ENCODE results near the gene SAMD11. TPM values are rescaled to one million over a fixed set of nuclear protein-coding genes. Genes with fewer than 3 reads are reported as not detected.

Gene SAMD11
- total and polyA plus RNA-seq, 2 of the 8 experiments (the other 6 are each of a cell fraction or from before 2014, with no cell fraction given): 0.18 to 0.30 TPM

DNA sequence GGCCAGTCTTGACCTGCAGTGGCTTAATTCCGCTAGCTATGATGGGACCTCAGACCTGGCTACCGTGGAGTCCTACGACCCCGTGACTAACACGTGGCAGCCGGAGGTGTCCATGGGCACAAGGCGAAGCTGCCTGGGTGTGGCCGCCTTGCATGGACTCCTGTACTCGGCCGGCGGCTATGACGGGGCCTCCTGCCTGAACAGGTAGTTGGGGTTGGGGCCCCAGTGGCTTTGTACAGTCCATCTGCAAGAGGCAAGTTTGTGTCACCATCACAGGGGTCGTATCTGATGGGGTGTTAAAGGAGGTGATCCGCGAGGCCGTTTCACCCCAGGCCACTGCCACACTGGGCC lies 39.6 kb downstream of the SAMD11 start (continued):
- TF ChIP-seq, protein P1, sequence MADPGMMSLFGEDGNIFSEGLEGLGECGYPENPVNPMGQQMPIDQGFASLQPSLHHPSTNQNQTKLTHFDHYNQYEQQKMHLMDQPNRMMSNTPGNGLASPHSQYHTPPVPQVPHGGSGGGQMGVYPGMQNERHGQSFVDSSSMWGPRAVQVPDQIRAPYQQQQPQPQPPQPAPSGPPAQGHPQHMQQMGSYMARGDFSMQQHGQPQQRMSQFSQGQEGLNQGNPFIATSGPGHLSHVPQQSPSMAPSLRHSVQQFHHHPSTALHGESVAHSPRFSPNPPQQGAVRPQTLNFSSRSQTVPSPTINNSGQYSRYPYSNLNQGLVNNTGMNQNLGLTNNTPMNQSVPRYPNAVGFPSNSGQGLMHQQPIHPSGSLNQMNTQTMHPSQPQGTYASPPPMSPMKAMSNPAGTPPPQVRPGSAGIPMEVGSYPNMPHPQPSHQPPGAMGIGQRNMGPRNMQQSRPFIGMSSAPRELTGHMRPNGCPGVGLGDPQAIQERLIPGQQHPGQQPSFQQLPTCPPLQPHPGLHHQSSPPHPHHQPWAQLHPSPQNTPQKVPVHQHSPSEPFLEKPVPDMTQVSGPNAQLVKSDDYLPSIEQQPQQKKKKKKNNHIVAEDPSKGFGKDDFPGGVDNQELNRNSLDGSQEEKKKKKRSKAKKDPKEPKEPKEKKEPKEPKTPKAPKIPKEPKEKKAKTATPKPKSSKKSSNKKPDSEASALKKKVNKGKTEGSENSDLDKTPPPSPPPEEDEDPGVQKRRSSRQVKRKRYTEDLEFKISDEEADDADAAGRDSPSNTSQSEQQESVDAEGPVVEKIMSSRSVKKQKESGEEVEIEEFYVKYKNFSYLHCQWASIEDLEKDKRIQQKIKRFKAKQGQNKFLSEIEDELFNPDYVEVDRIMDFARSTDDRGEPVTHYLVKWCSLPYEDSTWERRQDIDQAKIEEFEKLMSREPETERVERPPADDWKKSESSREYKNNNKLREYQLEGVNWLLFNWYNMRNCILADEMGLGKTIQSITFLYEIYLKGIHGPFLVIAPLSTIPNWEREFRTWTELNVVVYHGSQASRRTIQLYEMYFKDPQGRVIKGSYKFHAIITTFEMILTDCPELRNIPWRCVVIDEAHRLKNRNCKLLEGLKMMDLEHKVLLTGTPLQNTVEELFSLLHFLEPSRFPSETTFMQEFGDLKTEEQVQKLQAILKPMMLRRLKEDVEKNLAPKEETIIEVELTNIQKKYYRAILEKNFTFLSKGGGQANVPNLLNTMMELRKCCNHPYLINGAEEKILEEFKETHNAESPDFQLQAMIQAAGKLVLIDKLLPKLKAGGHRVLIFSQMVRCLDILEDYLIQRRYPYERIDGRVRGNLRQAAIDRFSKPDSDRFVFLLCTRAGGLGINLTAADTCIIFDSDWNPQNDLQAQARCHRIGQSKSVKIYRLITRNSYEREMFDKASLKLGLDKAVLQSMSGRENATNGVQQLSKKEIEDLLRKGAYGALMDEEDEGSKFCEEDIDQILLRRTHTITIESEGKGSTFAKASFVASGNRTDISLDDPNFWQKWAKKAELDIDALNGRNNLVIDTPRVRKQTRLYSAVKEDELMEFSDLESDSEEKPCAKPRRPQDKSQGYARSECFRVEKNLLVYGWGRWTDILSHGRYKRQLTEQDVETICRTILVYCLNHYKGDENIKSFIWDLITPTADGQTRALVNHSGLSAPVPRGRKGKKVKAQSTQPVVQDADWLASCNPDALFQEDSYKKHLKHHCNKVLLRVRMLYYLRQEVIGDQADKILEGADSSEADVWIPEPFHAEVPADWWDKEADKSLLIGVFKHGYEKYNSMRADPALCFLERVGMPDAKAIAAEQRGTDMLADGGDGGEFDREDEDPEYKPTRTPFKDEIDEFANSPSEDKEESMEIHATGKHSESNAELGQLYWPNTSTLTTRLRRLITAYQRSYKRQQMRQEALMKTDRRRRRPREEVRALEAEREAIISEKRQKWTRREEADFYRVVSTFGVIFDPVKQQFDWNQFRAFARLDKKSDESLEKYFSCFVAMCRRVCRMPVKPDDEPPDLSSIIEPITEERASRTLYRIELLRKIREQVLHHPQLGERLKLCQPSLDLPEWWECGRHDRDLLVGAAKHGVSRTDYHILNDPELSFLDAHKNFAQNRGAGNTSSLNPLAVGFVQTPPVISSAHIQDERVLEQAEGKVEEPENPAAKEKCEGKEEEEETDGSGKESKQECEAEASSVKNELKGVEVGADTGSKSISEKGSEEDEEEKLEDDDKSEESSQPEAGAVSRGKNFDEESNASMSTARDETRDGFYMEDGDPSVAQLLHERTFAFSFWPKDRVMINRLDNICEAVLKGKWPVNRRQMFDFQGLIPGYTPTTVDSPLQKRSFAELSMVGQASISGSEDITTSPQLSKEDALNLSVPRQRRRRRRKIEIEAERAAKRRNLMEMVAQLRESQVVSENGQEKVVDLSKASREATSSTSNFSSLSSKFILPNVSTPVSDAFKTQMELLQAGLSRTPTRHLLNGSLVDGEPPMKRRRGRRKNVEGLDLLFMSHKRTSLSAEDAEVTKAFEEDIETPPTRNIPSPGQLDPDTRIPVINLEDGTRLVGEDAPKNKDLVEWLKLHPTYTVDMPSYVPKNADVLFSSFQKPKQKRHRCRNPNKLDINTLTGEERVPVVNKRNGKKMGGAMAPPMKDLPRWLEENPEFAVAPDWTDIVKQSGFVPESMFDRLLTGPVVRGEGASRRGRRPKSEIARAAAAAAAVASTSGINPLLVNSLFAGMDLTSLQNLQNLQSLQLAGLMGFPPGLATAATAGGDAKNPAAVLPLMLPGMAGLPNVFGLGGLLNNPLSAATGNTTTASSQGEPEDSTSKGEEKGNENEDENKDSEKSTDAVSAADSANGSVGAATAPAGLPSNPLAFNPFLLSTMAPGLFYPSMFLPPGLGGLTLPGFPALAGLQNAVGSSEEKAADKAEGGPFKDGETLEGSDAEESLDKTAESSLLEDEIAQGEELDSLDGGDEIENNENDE (IDR thresholded peaks at IDR 0.05; ENCODE audit: insufficient replicate concordance, low read length): no peak
- no peak for TF ChIP-seq ZNF274 (IDR thresholded peaks at IDR 0.05; ENCODE audit: borderline replicate concordance, extremely low read depth, low read length)
- TF ChIP-seq HDAC6 (IDR thresholded peaks at IDR 0.05; ENCODE audit: low read depth, low read length): no peak
- no peak for TF ChIP-seq CREB1 (IDR thresholded peaks at IDR 0.05)
- TF ChIP-seq RBBP5 (IDR thresholded peaks at IDR 0.05; ENCODE audit: borderline replicate concordance, low read depth, low read length): no peak
- no peak for TF ChIP-seq RFX5 (IDR thresholded peaks at IDR 0.05; ENCODE audit: borderline replicate concordance, low read depth, low read length)
- no peak for TF ChIP-seq CHD2 (IDR thresholded peaks at IDR 0.05; ENCODE audit: low read length)
- no peak for TF ChIP-seq TAF1 (IDR thresholded peaks at IDR 0.05; ENCODE audit: low read depth, low read length)
- no peak for TF ChIP-seq JUND (IDR thresholded peaks at IDR 0.05; ENCODE audit: low read length)
- TF ChIP-seq, protein P2, sequence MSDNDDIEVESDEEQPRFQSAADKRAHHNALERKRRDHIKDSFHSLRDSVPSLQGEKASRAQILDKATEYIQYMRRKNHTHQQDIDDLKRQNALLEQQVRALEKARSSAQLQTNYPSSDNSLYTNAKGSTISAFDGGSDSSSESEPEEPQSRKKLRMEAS (IDR thresholded peaks at IDR 0.05): no peak
